PC-3 (cell line): ENCODE results near the gene CFAP45.

Experiments
- EZH2 ChIP-seq: fragments of 300-600 bp; sonication (generic); IDR thresholded peaks from one replicate; pipeline ENCODE4 v1.6.1; 2017; ENCODE audit warnings: antibody characterized with exemption, mild to moderate bottlenecking, low read length; ENCODE audit not compliant: unreplicated experiment
- EZH2phosphoT487 ChIP-seq: fragments of 300-600 bp; sonication (generic); IDR thresholded peaks from 2 replicates; pipeline ENCODE4 v1.6.1; 2018; ENCODE audit warnings: mild to moderate bottlenecking, antibody characterized with exemption, low read length, borderline replicate concordance
- TF ChIP-seq, protein P1 (sequence below): fragments of 300-600 bp; sonication (generic); conservative IDR thresholded peaks from 2 replicates; pipeline ENCODE4 v1.5.1; 2017; ENCODE audit warnings: antibody characterized with exemption, low read depth, mild to moderate bottlenecking, low read length

DNA sequence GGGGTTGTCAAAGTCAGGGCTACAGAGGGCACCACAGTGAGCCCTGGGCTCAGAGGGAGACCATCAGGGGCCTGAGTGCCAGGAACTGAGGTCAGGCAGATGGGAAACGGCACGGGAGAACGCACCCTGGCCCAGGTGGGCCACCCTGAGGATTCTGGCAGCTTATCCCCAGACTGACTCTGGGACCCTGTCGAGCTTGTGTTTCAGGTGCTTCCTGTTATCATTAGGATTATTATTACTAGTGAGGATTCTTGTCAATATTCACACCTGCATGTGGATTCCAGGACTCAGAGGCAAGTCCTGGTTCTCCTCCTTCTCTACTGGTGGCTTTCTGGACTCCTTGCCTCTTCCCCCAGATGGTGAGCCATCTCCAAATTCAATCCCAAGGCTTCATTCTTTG is 52.7 kb downstream of the CFAP45 start:
- TF ChIP-seq, protein P1, sequence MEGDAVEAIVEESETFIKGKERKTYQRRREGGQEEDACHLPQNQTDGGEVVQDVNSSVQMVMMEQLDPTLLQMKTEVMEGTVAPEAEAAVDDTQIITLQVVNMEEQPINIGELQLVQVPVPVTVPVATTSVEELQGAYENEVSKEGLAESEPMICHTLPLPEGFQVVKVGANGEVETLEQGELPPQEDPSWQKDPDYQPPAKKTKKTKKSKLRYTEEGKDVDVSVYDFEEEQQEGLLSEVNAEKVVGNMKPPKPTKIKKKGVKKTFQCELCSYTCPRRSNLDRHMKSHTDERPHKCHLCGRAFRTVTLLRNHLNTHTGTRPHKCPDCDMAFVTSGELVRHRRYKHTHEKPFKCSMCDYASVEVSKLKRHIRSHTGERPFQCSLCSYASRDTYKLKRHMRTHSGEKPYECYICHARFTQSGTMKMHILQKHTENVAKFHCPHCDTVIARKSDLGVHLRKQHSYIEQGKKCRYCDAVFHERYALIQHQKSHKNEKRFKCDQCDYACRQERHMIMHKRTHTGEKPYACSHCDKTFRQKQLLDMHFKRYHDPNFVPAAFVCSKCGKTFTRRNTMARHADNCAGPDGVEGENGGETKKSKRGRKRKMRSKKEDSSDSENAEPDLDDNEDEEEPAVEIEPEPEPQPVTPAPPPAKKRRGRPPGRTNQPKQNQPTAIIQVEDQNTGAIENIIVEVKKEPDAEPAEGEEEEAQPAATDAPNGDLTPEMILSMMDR = no peak
- TF ChIP-seq EZH2 = no peak
- TF ChIP-seq EZH2phosphoT487 = no peak
